HEK293 (cell line): ENCODE measurements around the gene LRRC8B.

Experiments
- CTCF ChIA-PET: fragments of 350-600 bp; formaldehyde crosslinking; extraction: SDS; loops from one replicate; lab custom pipeline; 2021; ENCODE audit warnings: antibody characterized with exemption; lab: Yijun Ruan, JAX
- POLR2A ChIA-PET: fragments of 300-600 bp; formaldehyde crosslinking; extraction: SDS; loops from one replicate; lab custom pipeline; 2020; ENCODE audit warnings: antibody characterized with exemption, inconsistent platforms; lab: Yijun Ruan, JAX
- H3K27ac ChIP-seq: fragments of 200-500 bp; sonication (Bioruptor generic); 2 replicates; pipeline ENCODE4 v1.5.1; 2014; ENCODE audit warnings: low read depth, low read length, control low read depth, inconsistent platforms; ENCODE audit errors: extremely low read depth
- H3K36me3 ChIP-seq, 2 experiments: fragments of 200-500 bp in 1 of 2; sonication (Bioruptor generic) in 1 of 2; 1 replicate in 1 of 2; 2 replicates in 1 of 2; pipeline ENCODE4 v1.5.1; 2014 to 2017; ENCODE audit warnings: inconsistent platforms in 2 of 2, low read length in 2 of 2; ENCODE audit not compliant: control insufficient read depth in 2 of 2, insufficient read depth in 1 of 2
- H3K4me1 ChIP-seq: fragments of 200-500 bp; sonication (Bioruptor generic); 2 replicates; pipeline ENCODE4 v1.5.1; 2014; ENCODE audit warnings: mild to moderate bottlenecking, low read length, inconsistent platforms; ENCODE audit not compliant: control insufficient read depth, insufficient read depth
- H3K4me3 ChIP-seq: 2 replicates; pipeline ENCODE4 v1.5.1; 2011; ENCODE audit warnings: low read depth, mild to moderate bottlenecking, control low read depth, low read length, moderate library complexity
- H3K9me3 ChIP-seq: fragments of 200-500 bp; sonication (Bioruptor generic); 2 replicates; pipeline ENCODE4 v1.5.1; 2014; ENCODE audit warnings: low read depth, low read length, inconsistent platforms; ENCODE audit not compliant: control insufficient read depth, insufficient read depth
- GLI2 ChIP-seq: fragments of 450-650 bp; formaldehyde crosslinking; IDR thresholded peaks from 2 replicates; pipeline ENCODE4; 2017; ENCODE audit warnings: missing biosample characterization, missing genetic modification characterization, low read depth, borderline replicate concordance
- KLF16 ChIP-seq: fragments of 450-650 bp; formaldehyde crosslinking; IDR thresholded peaks from 2 replicates; pipeline ENCODE4 v1.5.1; 2017; ENCODE audit warnings: missing biosample characterization, missing genetic modification characterization
- PRDM10 ChIP-seq: fragments of 450-650 bp; formaldehyde crosslinking; IDR thresholded peaks from 2 replicates; pipeline ENCODE4 v1.5.1; 2016; ENCODE audit warnings: missing biosample characterization, missing genetic modification characterization
- ZIC2 ChIP-seq: fragments of 450-650 bp; formaldehyde crosslinking; IDR thresholded peaks from 2 replicates; pipeline ENCODE4 v1.5.1; 2016; ENCODE audit warnings: missing biosample characterization, missing genetic modification characterization
- ZNF112 ChIP-seq: fragments of 450-650 bp; formaldehyde crosslinking; IDR thresholded peaks from 2 replicates; pipeline ENCODE4 v1.5.0; 2017; ENCODE audit warnings: missing biosample characterization, missing genetic modification characterization
- ZNF221 ChIP-seq: fragments of 450-650 bp; formaldehyde crosslinking; IDR thresholded peaks from 2 replicates; pipeline ENCODE4 v1.5.1; 2017; ENCODE audit warnings: missing biosample characterization, missing genetic modification characterization, borderline replicate concordance
- ZNF292 ChIP-seq: fragments of 450-650 bp; formaldehyde crosslinking; IDR thresholded peaks from 2 replicates; pipeline ENCODE4 v1.5.1; 2016; ENCODE audit warnings: low read depth, missing biosample characterization, missing genetic modification characterization, borderline replicate concordance
- ZNF302 ChIP-seq: fragments of 450-650 bp; formaldehyde crosslinking; IDR thresholded peaks from 2 replicates; pipeline ENCODE4 v1.5.1; 2016; ENCODE audit warnings: missing biosample characterization, missing genetic modification characterization, low read depth
- ZNF324 ChIP-seq: fragments of 450-650 bp; formaldehyde crosslinking; IDR thresholded peaks from 2 replicates; pipeline ENCODE4 v1.5.1; 2016; ENCODE audit warnings: missing biosample characterization, missing genetic modification characterization
- ZNF391 ChIP-seq: fragments of 450-650 bp; formaldehyde crosslinking; IDR thresholded peaks from 2 replicates; pipeline ENCODE4 v1.5.1; 2016; ENCODE audit warnings: low read depth, missing biosample characterization, missing genetic modification characterization, borderline replicate concordance
- ZNF555 ChIP-seq: fragments of 450-650 bp; formaldehyde crosslinking; conservative IDR thresholded peaks from 2 replicates; pipeline ENCODE4 v1.5.1; 2017; ENCODE audit warnings: missing biosample characterization, mild to moderate bottlenecking, missing genetic modification characterization, inconsistent platforms
- ZNF596 ChIP-seq: fragments of 450-650 bp; IDR thresholded peaks from 2 replicates; pipeline ENCODE4 v1.5.0; 2018; ENCODE audit warnings: missing biosample characterization, mild to moderate bottlenecking, missing genetic modification characterization, moderate library complexity
- ZNF660 ChIP-seq: fragments of 450-650 bp; IDR thresholded peaks from 2 replicates; pipeline ENCODE4 v1.5.1; 2018; ENCODE audit warnings: missing biosample characterization, mild to moderate bottlenecking, missing genetic modification characterization
- ZNF785 ChIP-seq: fragments of 450-650 bp; formaldehyde crosslinking; IDR thresholded peaks from 2 replicates; pipeline ENCODE4 v1.5.1; 2016; ENCODE audit warnings: missing biosample characterization, missing genetic modification characterization
- ZNF791 ChIP-seq: fragments of 450-650 bp; formaldehyde crosslinking; IDR thresholded peaks from 2 replicates; pipeline ENCODE4 v1.5.1; 2016; ENCODE audit warnings: missing biosample characterization, missing genetic modification characterization
- TF ChIP-seq, protein P1 (sequence below): fragments of 450-650 bp; formaldehyde crosslinking; IDR thresholded peaks from 2 replicates; pipeline ENCODE4 v1.5.1; 2016; ENCODE audit warnings: missing biosample characterization, missing genetic modification characterization
- TF ChIP-seq, protein P2 (sequence below): fragments of 450-650 bp; formaldehyde crosslinking; IDR thresholded peaks from 2 replicates; pipeline ENCODE4 v1.5.1; 2017; ENCODE audit warnings: missing biosample characterization, missing genetic modification characterization
- TF ChIP-seq, protein P3 (sequence below): fragments of 450-650 bp; formaldehyde crosslinking; IDR thresholded peaks from 2 replicates; pipeline ENCODE4 v1.5.1; 2016; ENCODE audit warnings: missing biosample characterization, missing genetic modification characterization, borderline replicate concordance

Gene LRRC8B

GRCh38 chr1:89556726-89557444 lies 32.3 kb downstream of the LRRC8B start (continued):
- no peak for TF ChIP-seq ZNF292 (tag by site-specific recombination)
- TF ChIP-seq, all 188 proteins: peak for 0

- CTCF ChIA-PET, result interaction anchor here (0.7 kb wide), 1 partner anchor 1050 kb away, joined by 3 read pairs; no protein-coding TSS in a partner anchor
- TF ChIP-seq, protein P1, sequence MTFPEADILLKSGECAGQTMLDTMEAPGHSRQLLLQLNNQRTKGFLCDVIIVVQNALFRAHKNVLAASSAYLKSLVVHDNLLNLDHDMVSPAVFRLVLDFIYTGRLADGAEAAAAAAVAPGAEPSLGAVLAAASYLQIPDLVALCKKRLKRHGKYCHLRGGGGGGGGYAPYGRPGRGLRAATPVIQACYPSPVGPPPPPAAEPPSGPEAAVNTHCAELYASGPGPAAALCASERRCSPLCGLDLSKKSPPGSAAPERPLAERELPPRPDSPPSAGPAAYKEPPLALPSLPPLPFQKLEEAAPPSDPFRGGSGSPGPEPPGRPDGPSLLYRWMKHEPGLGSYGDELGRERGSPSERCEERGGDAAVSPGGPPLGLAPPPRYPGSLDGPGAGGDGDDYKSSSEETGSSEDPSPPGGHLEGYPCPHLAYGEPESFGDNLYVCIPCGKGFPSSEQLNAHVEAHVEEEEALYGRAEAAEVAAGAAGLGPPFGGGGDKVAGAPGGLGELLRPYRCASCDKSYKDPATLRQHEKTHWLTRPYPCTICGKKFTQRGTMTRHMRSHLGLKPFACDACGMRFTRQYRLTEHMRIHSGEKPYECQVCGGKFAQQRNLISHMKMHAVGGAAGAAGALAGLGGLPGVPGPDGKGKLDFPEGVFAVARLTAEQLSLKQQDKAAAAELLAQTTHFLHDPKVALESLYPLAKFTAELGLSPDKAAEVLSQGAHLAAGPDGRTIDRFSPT (tag by site-specific recombination), result no peak
- no peak for TF ChIP-seq KLF16
- TF ChIP-seq, protein P2, sequence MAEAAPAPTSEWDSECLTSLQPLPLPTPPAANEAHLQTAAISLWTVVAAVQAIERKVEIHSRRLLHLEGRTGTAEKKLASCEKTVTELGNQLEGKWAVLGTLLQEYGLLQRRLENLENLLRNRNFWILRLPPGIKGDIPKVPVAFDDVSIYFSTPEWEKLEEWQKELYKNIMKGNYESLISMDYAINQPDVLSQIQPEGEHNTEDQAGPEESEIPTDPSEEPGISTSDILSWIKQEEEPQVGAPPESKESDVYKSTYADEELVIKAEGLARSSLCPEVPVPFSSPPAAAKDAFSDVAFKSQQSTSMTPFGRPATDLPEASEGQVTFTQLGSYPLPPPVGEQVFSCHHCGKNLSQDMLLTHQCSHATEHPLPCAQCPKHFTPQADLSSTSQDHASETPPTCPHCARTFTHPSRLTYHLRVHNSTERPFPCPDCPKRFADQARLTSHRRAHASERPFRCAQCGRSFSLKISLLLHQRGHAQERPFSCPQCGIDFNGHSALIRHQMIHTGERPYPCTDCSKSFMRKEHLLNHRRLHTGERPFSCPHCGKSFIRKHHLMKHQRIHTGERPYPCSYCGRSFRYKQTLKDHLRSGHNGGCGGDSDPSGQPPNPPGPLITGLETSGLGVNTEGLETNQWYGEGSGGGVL (tag by site-specific recombination), result no peak
- no peak for TF ChIP-seq GLI2 (tag by site-specific recombination)
- no peak for TF ChIP-seq ZIC2 (tag by site-specific recombination)
- no peak for TF ChIP-seq ZNF221 (tag by site-specific recombination)
- TF ChIP-seq PRDM10 (tag by site-specific recombination), result no peak
- TF ChIP-seq, protein P3, sequence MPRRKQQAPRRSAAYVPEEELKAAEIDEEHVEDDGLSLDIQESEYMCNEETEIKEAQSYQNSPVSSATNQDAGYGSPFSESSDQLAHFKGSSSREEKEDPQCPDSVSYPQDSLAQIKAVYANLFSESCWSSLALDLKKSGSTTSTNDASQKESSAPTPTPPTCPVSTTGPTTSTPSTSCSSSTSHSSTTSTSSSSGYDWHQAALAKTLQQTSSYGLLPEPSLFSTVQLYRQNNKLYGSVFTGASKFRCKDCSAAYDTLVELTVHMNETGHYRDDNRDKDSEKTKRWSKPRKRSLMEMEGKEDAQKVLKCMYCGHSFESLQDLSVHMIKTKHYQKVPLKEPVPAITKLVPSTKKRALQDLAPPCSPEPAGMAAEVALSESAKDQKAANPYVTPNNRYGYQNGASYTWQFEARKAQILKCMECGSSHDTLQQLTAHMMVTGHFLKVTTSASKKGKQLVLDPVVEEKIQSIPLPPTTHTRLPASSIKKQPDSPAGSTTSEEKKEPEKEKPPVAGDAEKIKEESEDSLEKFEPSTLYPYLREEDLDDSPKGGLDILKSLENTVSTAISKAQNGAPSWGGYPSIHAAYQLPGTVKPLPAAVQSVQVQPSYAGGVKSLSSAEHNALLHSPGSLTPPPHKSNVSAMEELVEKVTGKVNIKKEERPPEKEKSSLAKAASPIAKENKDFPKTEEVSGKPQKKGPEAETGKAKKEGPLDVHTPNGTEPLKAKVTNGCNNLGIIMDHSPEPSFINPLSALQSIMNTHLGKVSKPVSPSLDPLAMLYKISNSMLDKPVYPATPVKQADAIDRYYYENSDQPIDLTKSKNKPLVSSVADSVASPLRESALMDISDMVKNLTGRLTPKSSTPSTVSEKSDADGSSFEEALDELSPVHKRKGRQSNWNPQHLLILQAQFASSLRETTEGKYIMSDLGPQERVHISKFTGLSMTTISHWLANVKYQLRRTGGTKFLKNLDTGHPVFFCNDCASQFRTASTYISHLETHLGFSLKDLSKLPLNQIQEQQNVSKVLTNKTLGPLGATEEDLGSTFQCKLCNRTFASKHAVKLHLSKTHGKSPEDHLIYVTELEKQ (tag by site-specific recombination), result no peak
- no peak for TF ChIP-seq ZNF791 (tag by site-specific recombination)
- no peak for TF ChIP-seq ZNF302 (tag by site-specific recombination)
- TF ChIP-seq ZNF785 (tag by site-specific recombination), result no peak
- TF ChIP-seq ZNF112 (tag by site-specific recombination), result no peak
- TF ChIP-seq ZNF660 (tag by site-specific recombination), result no peak
- TF ChIP-seq ZNF324 (tag by site-specific recombination), result no peak
- TF ChIP-seq ZNF391 (tag by site-specific recombination), result no peak
- no peak for TF ChIP-seq ZNF596
- no peak for TF ChIP-seq ZNF555
- TF ChIP-seq, all 188 proteins: peak for 0
- no peaks in the 10 kb centered on the region for H3K36me3 ChIP-seq
These were observed 32.8 kb downstream of the LRRC8B start for GRCh38 chr1:89557445-89557825.

More at GRCh38 chr1:89557445-89557825, 32.8 kb downstream of the LRRC8B start:
- no peak overlapping the region for H3K27ac ChIP-seq
- H3K4me3 ChIP-seq, result no peak overlapping the region
- H3K9me3 ChIP-seq, result no peaks in the 10 kb centered on the region
- H3K4me1 ChIP-seq, result peaks cover 1% of the 10 kb centered on the region; the same call in 1 of the 2 replicates
- POLR2A ChIA-PET, result no interaction called here
